Measurements from ENCODE around the gene AP2S1.

Gene AP2S1

GRCh38 chr19:46798713-46799112, 51.9 kb downstream of the AP2S1 start:
- DNase-seq: no peak

GRCh38 chr19:46797881-46798280, 52.8 kb downstream of the AP2S1 start:
- no peak for DNase-seq

DNA sequence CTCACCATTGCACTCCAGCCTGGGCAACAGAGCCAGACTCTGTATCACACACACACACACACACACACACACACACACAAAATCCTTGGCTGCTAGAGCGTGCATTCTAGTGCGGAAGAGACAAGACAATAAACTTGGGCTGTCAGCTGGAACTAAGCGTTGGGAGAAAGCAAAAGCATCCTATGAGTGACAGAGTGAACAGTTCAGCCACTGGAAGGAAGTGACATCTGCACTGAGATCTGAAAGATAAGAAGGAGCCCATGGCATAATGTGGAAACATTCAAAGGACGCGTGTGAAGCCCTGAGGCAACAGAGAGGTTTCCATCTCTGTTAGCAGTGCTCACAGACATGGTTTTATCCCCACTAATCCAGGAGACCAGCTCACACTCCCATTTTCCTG, 58.7 kb downstream of the AP2S1 start:
- no peak for DNase-seq

- no peak for DNase-seq
Measured at GRCh38 chr19:46789371-46789770, 61.3 kb downstream of the AP2S1 start.

- DNase-seq: no peak
Measured at GRCh38 chr19:46788968-46789338, 61.7 kb downstream of the AP2S1 start.

DNA sequence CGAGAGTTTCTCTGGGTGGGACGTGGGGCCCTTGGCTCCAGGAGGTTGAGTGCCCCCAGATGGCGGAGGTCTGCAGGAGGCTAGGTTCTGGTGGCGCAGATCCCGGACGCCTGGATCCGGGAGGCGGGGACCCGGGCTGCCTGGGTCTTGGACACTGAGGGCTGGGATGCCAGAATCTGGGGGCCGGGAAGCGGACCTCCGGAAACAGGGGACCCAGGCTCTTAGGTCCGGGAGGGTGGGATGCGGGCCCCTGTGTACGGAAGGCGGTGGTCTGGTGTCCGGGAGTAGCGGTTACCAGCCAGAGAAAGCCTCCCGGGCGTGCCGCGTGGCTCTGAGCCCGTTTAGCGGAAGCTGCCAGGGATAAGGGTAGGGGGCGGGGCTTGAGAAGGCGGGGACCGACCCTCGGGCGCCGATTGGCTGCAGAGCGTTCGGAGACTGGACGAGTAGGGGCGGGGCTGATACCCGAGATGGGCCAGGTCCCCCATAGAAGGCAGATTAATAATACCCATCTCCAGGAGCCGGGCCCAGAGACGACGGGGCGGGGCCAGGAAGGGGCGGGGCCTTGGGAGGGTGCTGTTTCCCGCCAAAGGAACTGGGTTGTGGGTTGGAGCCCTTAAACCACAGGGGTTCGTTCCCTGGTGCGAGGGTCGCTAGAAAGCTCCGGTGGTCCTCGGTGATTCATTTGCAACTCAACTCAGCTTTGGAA, 62.2 kb downstream of the AP2S1 start, which contains the start of gene SLC1A5:
SLC1A5 (minus strand) TSS at position 333 of the 706 bp plus-strand sequence. CDS start 629 bp downstream, outside the sequence.
- peak; percentile 77 for DNase-seq
